GM13977 (cell line): Measurements from ENCODE around the gene NUP205.

Experiments used
- DNase-seq: peaks from one replicate; pipeline ENCODE4 v3.0.0; 2012; ENCODE audit warnings: low spot score
- in situ Hi-C: fragments of 300-500 bp; cut with MboI; formaldehyde crosslinking; loops from one replicate; pipeline ENCODE4 v1.12.0; 2022; ENCODE audit warnings: low sequenced_read_pairs, low pct_unique_long_range_greater_than_20kb, mixed read lengths, inconsistent platforms; ENCODE audit not compliant: unreplicated experiment
- TF ChIP-seq, protein P1 (sequence below): IDR thresholded peaks from 2 replicates; pipeline ENCODE4 v1.5.1; 2012; ENCODE audit warnings: mild to moderate bottlenecking, control low read depth; ENCODE audit not compliant: insufficient read depth; ENCODE audit errors: extremely low read depth, missing control alignments

The NUP205 gene

DNA sequence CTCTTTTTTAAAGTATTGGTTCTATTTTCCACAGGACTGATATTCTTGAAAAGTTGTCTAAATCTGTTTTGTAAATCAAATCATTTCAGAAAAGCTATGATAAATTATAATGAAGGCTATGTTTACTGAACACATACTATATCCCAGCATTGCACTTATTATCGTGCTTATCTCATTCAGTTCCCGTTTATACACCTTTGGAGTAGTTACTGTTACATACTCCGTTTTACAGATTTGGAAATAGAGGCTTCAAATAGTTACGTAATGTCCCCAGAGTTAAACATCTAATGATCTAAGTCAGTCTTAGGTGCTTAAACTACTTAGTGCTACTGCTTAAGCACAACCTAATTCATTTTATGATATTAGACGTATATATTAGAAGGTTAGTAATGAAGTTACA, 1.2 kb downstream of the NUP205 start:
- DNase-seq, result no peak
- in situ Hi-C loops, result loop anchor here (5.0 kb wide), 1 partner anchor 42 kb away; no protein-coding TSS in a partner anchor
- TF ChIP-seq, protein P1, sequence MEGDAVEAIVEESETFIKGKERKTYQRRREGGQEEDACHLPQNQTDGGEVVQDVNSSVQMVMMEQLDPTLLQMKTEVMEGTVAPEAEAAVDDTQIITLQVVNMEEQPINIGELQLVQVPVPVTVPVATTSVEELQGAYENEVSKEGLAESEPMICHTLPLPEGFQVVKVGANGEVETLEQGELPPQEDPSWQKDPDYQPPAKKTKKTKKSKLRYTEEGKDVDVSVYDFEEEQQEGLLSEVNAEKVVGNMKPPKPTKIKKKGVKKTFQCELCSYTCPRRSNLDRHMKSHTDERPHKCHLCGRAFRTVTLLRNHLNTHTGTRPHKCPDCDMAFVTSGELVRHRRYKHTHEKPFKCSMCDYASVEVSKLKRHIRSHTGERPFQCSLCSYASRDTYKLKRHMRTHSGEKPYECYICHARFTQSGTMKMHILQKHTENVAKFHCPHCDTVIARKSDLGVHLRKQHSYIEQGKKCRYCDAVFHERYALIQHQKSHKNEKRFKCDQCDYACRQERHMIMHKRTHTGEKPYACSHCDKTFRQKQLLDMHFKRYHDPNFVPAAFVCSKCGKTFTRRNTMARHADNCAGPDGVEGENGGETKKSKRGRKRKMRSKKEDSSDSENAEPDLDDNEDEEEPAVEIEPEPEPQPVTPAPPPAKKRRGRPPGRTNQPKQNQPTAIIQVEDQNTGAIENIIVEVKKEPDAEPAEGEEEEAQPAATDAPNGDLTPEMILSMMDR, result no peak

DNA sequence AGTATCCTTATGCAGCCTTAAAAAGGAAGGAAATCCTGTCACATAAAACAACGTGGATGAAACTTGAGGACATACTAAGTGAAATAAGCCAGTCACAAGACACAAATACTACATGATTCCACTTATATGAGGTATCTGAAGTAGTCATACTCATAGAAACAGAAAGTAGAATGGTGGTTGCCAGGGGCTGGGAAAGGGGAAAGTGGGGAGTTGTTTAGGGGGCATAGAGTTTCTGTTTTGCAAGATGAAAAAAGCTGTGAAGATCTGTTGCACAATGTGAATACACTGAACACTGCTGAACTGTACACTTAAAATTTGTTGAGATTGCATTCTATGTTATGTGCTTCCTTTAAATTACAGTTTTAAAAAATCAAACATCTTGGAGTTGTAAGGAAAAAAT, 2.9 kb downstream of the NUP205 start:
- in situ Hi-C loops, result no loop called here
- no peak for DNase-seq
- TF ChIP-seq, protein P1, result no peak

DNA sequence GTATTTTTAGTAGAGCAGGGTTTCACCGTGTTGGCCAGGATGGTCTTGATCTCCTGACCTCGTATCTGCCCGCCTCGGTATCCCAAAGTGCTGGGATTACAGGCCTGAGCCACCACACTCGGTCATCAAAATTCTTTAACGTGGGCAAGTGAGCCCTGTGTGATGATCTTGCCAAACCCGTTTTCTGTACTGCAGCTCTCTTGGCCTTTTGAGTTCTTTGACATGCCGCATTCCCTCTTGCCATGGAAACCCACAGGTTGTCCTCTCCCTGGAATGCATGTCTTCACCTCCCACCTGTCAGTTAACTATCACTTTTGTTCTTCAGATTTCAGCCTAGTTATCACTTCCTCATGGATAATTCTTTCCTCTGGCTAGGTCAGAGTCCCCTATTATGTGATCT, 5.0 kb downstream of the NUP205 start:
- no peak for DNase-seq
- TF ChIP-seq, protein P1, result no peak
- in situ Hi-C loops, result no loop called here

- in situ Hi-C loops, result no loop called here
- TF ChIP-seq, protein P1, result no peak
- DNase-seq, result no peak
Observed at GRCh38 chr7:135571834-135572233, 14.1 kb downstream of the NUP205 start.

DNA sequence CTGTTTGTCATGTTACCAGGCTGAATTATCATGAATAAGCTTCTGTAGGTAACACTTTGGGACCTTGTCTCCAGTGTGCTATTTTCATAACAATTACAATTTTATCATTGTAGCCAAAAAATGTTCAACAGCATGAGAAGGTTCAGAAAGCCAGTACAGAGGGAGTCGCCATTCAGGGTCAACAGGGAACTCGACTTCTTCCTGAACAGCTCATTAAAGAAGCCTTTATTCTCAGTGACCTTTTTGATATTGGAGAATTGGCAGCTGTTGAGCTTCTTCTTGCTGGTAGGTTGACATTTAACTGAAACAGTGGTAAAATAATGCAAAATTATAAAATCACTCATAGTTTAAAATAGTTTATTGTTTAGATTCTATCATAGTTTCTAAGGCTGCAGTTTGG, 15.8 kb downstream of the NUP205 start:
- TF ChIP-seq, protein P1, result no peak
- in situ Hi-C loops, result no loop called here
- DNase-seq, result no peak

DNA sequence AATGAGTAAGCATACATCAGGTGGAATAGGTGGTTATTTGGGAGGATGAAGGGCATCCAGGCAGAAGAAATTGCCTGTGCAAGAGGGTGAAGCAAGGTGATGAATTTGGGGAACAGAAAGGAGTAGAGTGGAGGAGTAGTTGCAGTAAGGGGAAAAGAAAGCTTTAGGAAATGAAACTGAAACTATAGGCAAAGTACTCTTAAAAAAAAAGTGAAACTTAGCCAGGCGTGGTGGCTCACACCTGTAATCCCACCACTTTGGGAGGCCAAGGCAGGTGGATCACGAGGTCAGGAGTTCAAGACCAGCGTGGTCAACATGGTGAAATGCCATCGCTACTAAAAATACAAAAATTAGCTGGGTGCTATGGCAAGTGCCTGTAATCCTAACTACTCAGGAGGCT, 17.6 kb downstream of the NUP205 start:
- in situ Hi-C loops, result no loop called here
- no peak for DNase-seq
- TF ChIP-seq, protein P1, result no peak

DNA sequence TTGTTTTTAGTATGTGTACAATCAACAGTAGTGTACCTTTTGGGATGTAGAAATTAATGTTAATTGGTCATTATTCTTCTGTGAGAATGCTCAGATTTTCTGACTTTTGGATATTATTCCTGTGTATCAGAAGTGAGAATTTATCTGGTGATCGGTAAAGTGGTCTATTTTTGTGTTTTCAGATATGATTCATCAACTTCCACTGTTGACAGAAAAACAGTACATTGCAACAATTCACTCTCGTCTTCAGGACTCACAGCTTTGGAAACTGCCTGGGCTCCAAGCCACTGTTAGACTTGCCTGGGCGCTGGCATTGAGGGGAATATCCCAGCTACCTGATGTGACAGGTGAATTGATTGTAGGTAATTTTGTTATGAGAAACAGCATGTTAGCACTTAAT, 20.9 kb downstream of the NUP205 start:
- TF ChIP-seq, protein P1, result no peak
- no peak for DNase-seq
- in situ Hi-C loops, result no loop called here
